Right cardiac atrium (tissue), 5 donors: ENCODE results near the gene GIPC1. TPM values are rescaled to one million over a fixed set of nuclear protein-coding genes. Genes with fewer than 3 reads are reported as not detected.

Source experiments
- ATAC-seq, 2 donors: fragments of 200-7000 bp; cut with Tn5 transposase; one replicate each; pipeline versions ENCODE4 v1.8.0 to v1.9.1; 2020; ENCODE audit warnings: moderate library complexity in 2 of 2, mild to moderate bottlenecking in 1 of 2
- DNase-seq, 3 donors: peaks; one replicate each; pipeline ENCODE4 v3.0.0-alpha.2; 2020
- H3K27ac ChIP-seq: one replicate; pipeline ENCODE4 v1.5.1; 2013; ENCODE audit warnings: mild to moderate bottlenecking, low read length, control low read depth, moderate library complexity
- H3K27me3 ChIP-seq: one replicate; pipeline ENCODE4 v1.6.1; 2013; ENCODE audit not compliant: control insufficient read depth, insufficient read depth
- H3K4me1 ChIP-seq: one replicate; pipeline ENCODE4 v1.6.1; 2013; ENCODE audit warnings: low read length; ENCODE audit not compliant: control insufficient read depth, insufficient read depth
- H3K4me3 ChIP-seq: one replicate; pipeline ENCODE4 v1.5.1; 2013; ENCODE audit warnings: low read length, control low read depth
- H3K9me3 ChIP-seq: one replicate; pipeline ENCODE4 v1.6.1; 2013; ENCODE audit warnings: low read length; ENCODE audit not compliant: control insufficient read depth
- WGBS: extraction: QIAGEN DNeasy Blood & Tissue Kit; methylation state at CpG from one replicate; pipeline ENCODE4 v1.1.7; 2013; 5-methylcytosine and 5-hydroxymethylcytosine counted together
- intact Hi-C, 4 donors: fragments of 100-400 bp; cut with DNase I; formaldehyde crosslinking; loops; one replicate each; pipeline versions ENCODE4 v1.11.0 to v1.14.0; 2022 to 2023
- polyA plus RNA-seq: library from polyadenylated mRNA; stranded (reverse); fragments of 200-250 nt; gene quantifications from one replicate; pipeline ENCODE4 v1.2.3, GENCODE V29; 2013
- total RNA-seq, 4 donors: library from RNA; stranded (reverse); fragmentation: NEBNext Ultra II Directional; extraction: Animal tissue kit (Norgen Biotek cat#: 25700); gene quantifications; one replicate each; pipeline ENCODE4 v1.2.1, GENCODE V29; 2021
- donor health status: healthy with polysubstance abuse.
- donor health status: DM: no; HTN: yes; CAD: no.
- donor health status: DM: no; HTN: no; CAD: no.
- donor health status: DM: no; HTN: yes; CAD: no; lungs with severe emphysema.
- donor health status: DM: yes; HTN: yes; CAD: no.

Gene GIPC1
- total and polyA plus RNA-seq, 5 donors, result 47.0 to 57.3 (median 51.5) TPM

DNA sequence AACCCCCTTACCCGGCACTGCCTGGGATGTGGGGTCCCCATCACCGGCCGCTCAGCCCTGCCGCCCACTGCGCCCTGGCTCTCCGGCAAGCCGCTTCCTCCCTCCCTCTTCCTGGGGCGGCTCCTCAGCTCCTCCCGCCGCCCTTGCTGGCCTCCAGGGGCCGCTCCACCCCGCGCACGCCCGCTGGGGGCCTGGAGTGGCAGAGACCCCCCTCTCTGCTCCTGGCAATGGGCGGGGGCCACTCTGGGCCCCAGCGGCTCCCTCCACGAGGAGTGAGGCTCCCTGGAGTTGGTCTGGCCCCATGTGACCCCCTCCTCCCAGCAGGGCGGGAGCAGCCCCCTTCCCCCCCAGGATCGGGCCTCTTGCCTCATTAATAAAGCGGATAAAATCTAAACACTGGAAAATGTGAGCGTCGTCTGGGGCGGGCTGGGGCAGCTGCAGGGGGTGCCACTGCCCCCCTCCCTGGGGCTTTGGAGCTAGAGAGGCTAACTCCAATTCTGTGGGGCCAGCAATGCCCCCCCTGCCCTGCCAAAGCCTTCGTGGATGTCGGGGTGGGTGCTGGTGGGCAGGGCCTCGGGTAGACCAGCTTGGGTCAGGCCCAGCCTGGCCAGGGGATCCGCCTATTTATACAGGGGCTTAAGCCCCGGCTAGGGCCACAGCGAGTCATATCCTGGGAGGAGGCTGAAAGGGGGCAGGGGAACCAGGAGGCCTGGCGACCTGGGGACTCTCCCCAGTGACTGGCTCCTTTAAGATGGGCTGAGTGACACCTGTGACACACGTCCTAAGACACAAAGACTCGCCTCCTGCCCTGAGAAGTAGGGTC lies 20.5 kb downstream of the GIPC1 start, which contains the start of gene PTGER1:
TSS of gene PTGER1 (minus strand) at position 104 of the 823 bp plus-strand sequence. CDS start 1,034 bp downstream, outside the sequence.
- H3K27ac ChIP-seq, result no peak within 1 kb of the TSS
- peak in 1 of 2 donors; percentile 19 for ATAC-seq
- WGBS, result 14% methylated on average over 33 of the region's 33 CpGs
- H3K27me3 ChIP-seq, result no peaks in the 10 kb centered on the region
- intact Hi-C loops, result no loop called here
- peak in 1 of 3 donors; percentile 71 for DNase-seq
- no peaks in the 10 kb centered on the region for H3K9me3 ChIP-seq
- H3K4me1 ChIP-seq, result no peaks in the 10 kb centered on the region
- H3K4me3 ChIP-seq, result no peak within 1 kb of the TSS

DNA sequence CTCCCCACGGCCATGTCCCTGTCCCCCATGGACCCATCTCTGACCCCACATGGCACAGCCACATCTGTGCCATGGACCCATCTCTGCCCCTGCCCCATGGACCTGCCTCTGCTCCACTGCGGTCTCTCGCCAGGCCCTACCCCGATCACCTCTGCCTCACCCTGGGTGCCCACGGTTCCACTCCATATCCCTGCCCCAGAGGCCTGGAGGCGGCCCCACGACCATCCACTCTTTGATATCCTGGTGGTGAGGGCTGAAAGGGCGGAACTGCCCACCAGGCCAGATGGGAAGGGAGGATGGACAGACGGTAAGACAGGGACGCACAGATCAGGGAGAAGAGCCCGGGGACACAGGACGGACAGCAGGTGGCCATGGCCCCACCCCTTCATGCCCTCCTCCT lies 21.1 kb downstream of the GIPC1 start:
- H3K4me3 ChIP-seq, result no peak overlapping the region
- no peaks in the 10 kb centered on the region for H3K27me3 ChIP-seq
- intact Hi-C loops, result no loop called here
- ATAC-seq (no peak), DNase-seq (peak in 1 of 3 donors; percentile 62)
- WGBS, result 46% methylated on average over 12 of the region's 12 CpGs
- H3K4me1 ChIP-seq, result no peaks in the 10 kb centered on the region
- no peaks in the 10 kb centered on the region for H3K9me3 ChIP-seq
- no peak overlapping the region for H3K27ac ChIP-seq

GRCh38 chr19:14473978-14474578 lies 21.8 kb downstream of the GIPC1 start:
- ATAC-seq (no peak), DNase-seq (peak in 2 of 3 donors; percentile 69 to 75)
- WGBS, result 20% methylated on average over 53 of the region's 53 CpGs
- Histone ChIP-seq H3K27me3 (no peaks in the 10 kb centered on the region), H3K27ac (no peak overlapping the region), H3K9me3 (no peaks in the 10 kb centered on the region), H3K4me3 (peak overlapping the region; percentile 4), H3K4me1 (no peaks in the 10 kb centered on the region)
- intact Hi-C loops, result no loop called here

DNA sequence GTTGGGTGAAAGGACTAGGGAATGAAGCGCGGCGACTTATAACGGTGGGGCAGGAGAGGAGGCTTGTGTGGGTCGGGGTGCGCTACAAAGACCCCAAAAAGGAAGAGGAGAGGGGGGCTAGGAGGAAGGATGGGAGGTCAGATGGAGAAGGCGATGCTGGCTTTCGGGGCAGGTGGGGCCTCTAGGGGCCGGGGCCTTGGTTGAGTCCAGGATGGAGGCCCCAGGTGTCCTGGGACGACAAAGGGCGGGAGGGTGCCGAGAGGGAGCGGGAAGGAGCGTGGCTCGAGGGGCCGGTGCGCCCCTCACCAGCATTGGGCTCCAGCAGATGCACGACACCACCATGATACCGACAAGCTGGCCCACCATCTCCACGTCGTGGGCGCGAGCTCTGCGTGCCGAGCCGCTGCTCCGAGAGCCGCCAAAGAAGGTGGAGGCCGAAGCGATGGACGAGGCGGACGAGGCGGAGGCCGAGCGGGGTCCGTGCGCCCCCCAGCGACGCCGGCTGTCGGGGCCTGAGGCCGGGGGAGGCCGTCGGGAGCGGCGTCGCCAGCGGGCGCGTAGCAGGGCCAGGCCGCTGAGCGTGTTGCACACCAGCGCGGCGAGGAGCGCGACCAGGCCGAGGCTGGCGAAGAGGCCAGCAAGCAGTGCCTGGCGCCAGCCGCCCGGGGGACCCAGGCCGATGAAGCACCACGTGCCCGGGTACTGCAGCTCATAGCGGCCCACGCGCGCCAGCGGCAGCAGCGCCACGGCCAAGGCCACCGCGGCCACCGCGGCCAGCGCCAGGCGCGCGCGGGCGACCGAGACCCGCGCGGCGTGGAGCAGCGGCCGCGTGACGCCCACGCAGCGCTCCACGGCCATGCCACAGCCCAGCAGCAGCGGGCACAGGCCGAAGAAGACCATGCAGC lies 22.6 kb downstream of the GIPC1 start:
- no peaks in the 10 kb centered on the region for H3K27me3 ChIP-seq
- 5% methylated on average over 97 of the region's 97 CpGs for WGBS
- no peak overlapping the region for H3K27ac ChIP-seq
- H3K4me3 ChIP-seq, result peak overlapping the region; percentile 4
- ATAC-seq (no peak), DNase-seq (peak in 2 of 3 donors; percentile 68 to 69)
- H3K9me3 ChIP-seq, result no peaks in the 10 kb centered on the region
- intact Hi-C loops, result no loop called here
- no peaks in the 10 kb centered on the region for H3K4me1 ChIP-seq

DNA sequence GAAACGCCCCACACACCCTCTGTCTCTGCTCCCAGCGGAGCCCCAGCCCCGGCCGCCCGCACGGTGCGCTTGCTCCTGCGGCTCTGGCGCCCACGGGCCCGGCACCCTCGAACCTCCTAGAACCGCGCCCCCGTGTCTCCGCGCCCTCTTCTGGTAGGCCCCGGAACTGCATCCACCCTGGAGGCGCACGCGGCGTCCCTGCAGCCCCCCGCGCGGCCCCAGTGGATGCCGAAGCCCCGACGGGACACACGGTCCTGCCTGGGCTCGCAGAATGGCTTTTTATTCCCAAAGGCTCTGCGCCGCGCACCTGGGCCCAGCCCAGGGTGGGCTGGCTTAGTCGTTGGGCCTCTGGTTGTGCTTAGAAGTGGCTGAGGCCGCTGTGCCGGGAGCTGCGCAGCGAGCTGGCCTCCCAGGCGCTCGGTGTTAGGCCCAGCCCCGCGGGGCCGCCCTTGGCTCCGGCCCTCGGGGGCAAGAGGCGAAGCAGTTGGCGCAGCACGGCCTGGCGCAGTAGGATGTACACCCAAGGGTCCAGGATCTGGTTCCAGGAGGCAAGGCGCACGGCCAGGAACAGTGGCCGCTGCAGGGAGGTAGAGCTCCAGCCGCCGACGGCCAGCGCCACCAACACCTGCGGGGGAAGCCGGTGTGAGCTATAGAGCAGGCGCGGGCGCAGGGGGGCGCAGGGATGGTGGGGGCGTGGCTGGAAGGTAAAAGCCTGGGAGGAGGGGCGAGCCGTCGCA lies 23.6 kb downstream of the GIPC1 start:
- Histone ChIP-seq H3K27ac (no peak overlapping the region), H3K27me3 (no peaks in the 10 kb centered on the region), H3K4me1 (no peaks in the 10 kb centered on the region), H3K4me3 (no peak overlapping the region), H3K9me3 (no peaks in the 10 kb centered on the region)
- 2% methylated on average over 66 of the region's 66 CpGs for WGBS
- peak; percentile 43 to 60 for ATAC-seq
- intact Hi-C loops, result no loop called here
- DNase-seq, result peak; percentile 75 to 91 (median 89)

DNA sequence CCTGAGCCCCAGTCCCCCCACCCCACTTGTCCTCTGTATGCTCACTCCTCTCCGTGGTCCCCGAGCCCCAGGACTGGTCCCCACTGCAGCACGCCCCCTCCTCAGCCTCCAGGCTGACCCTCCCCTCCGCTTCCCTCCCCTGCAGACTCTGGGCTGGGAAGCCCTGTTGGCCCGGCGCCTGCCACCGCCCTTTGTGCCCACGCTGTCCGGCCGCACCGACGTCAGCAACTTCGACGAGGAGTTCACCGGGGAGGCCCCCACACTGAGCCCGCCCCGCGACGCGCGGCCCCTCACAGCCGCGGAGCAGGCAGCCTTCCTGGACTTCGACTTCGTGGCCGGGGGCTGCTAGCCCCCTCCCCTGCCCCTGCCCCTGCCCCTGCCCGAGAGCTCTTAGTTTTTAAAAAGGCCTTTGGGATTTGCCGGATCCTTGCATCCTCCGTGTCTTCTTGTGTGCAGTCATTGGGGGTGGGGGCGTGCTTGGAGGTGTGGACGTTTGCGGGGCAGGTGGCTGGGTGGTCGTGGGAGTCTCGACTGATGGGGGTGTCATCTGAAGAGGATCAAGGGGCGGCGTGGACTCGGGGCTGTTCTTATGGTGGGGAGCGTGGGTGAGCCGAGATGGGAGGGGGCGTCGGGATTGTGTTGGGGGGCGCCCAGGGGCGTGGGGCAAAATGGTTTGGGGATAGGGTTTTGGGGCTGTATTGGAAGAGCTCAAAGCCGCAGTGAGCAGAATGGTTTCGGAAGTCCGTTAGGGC lies 24.3 kb downstream of the GIPC1 start:
- no peak overlapping the region for H3K4me3 ChIP-seq

GRCh38 chr19:14470031-14470876 lies 25.7 kb downstream of the GIPC1 start:
- no peak overlapping the region for H3K4me3 ChIP-seq
- no peaks in the 10 kb centered on the region for H3K4me1 ChIP-seq
- no peaks in the 10 kb centered on the region for H3K27me3 ChIP-seq
- 81% methylated on average over 32 of the region's 32 CpGs for whole genome bisulfite sequencing
- DNase-seq (no peak), ATAC-seq (no peak)
- intact Hi-C loops, result no loop called here
- no peaks in the 10 kb centered on the region for H3K9me3 ChIP-seq
- no peak overlapping the region for H3K27ac ChIP-seq

More for the DNA sequence above, 24.3 kb downstream of the GIPC1 start:
- Histone ChIP-seq H3K27me3 (no peaks in the 10 kb centered on the region), H3K9me3 (no peaks in the 10 kb centered on the region), H3K27ac (no peak overlapping the region), H3K4me1 (no peaks in the 10 kb centered on the region)
- DNase-seq (peak in 2 of 3 donors; percentile 61 to 72), ATAC-seq (peak in 1 of 2 donors; percentile 1)
- intact Hi-C loops, result no loop called here
- 73% methylated on average over 46 of the region's 46 CpGs for WGBS

GRCh38 chr19:14467816-14468215 lies 28.1 kb downstream of the GIPC1 start:
- H3K9me3 ChIP-seq, result no peaks in the 10 kb centered on the region
- H3K4me3 ChIP-seq, result no peak overlapping the region
- 83% methylated on average over 9 of the region's 9 CpGs for WGBS
- no peak for DNase-seq
- no peaks in the 10 kb centered on the region for H3K27me3 ChIP-seq
- no peaks in the 10 kb centered on the region for H3K4me1 ChIP-seq
- H3K27ac ChIP-seq, result no peak overlapping the region
- intact Hi-C loops, result loop anchor here in 1 of 4 donors (10.0 kb wide), 1 partner anchor 323 kb away; no protein-coding TSS in a partner anchor
- ATAC-seq, result no peak

DNA sequence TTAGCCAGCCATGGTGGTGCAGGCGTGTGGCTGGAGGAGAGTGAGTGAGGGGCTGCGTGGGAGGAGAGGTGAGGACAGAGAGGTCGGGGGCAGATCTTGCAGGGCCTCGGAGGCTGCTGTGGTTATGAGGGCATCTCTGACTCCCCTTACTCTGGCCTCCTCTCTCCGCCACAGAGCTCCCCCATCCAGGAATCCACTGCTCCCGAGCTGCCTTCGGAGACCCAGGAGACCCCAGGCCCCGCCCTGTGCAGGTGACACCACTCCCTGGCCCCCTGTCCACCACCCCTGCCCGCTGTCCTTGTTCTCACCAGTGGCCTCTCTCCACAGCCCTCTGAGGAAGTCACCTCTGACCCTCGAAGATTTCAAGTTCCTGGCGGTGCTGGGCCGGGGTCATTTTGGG lies 28.5 kb downstream of the GIPC1 start:
- Histone ChIP-seq H3K9me3 (no peaks in the 10 kb centered on the region), H3K27me3 (no peaks in the 10 kb centered on the region), H3K4me3 (no peak overlapping the region), H3K4me1 (no peaks in the 10 kb centered on the region), H3K27ac (no peak overlapping the region)
- intact Hi-C loops, result loop anchor here in 1 of 4 donors (10.0 kb wide), 1 partner anchor 323 kb away; no protein-coding TSS in a partner anchor
- ATAC-seq (no peak), DNase-seq (no peak)
- WGBS, result 81% methylated on average over 12 of the region's 12 CpGs
